LNCAP (cell line): Measurements from ENCODE around the gene EEF1G.

Source experiments
- CTCF ChIP-seq: fragments of 450-650 bp; IDR thresholded peaks from 2 replicates; pipeline ENCODE4 v1.5.1; 2017; ENCODE audit warnings: mild to moderate bottlenecking

Gene EEF1G

GRCh38 chr11:62546929-62547625 is 26.6 kb downstream of the EEF1G start:
- no peak for TF ChIP-seq CTCF

GRCh38 chr11:62546244-62546928 is 27.3 kb downstream of the EEF1G start, which contains the start of gene AHNAK:
AHNAK (minus strand) TSS chr11:62546806; CDS start chr11:62536098, 10,708 bp downstream.
- no peak for TF ChIP-seq CTCF

- TF ChIP-seq CTCF = no peak
These were observed 28.1 kb downstream of the EEF1G start for GRCh38 chr11:62545437-62546243.

- TF ChIP-seq CTCF = no peak
These were observed 28.9 kb downstream of the EEF1G start for GRCh38 chr11:62544581-62545436.

GRCh38 chr11:62543680-62544444 is 29.8 kb downstream of the EEF1G start:
- no peak for TF ChIP-seq CTCF

GRCh38 chr11:62542750-62543567 is 30.7 kb downstream of the EEF1G start:
- peak; percentile 98 for TF ChIP-seq CTCF
